OCI-M1 (cell line): Measurements from ENCODE around the gene EFEMP2.
"Not testable (repeated sequence)": the region's sequence is repeated elsewhere in the genome, so short reads cannot be mapped to it uniquely, and the experiment has no call there.

Experiments
- DNase-seq: peaks from one replicate; lab custom pipeline; 2025; lab: John Stamatoyannopoulos, UW

Gene EFEMP2

GRCh38 chr11:65854852-65855837 is 17.5 kb downstream of the EFEMP2 start:
- DNase-seq: no peak

- DNase-seq: no peak
These were observed 18.4 kb downstream of the EFEMP2 start for GRCh38 chr11:65854161-65854592.

- DNase-seq: no peak
These were observed 19.2 kb downstream of the EFEMP2 start for GRCh38 chr11:65853246-65853979.

GRCh38 chr11:65852508-65853245 is 19.9 kb downstream of the EFEMP2 start:
- no peak for DNase-seq

GRCh38 chr11:65851811-65852507 is 20.6 kb downstream of the EFEMP2 start:
- DNase-seq: no peak

GRCh38 chr11:65851083-65851579 is 21.5 kb downstream of the EFEMP2 start:
- DNase-seq: peak; percentile 52

GRCh38 chr11:65850217-65851082 is 22.1 kb downstream of the EFEMP2 start:
- DNase-seq: no peak

- no peak for DNase-seq
These were observed 22.8 kb downstream of the EFEMP2 start for GRCh38 chr11:65849771-65850216.

GRCh38 chr11:65849366-65849765 is 23.2 kb downstream of the EFEMP2 start:
- DNase-seq: no peak

GRCh38 chr11:65848693-65849092 is 23.9 kb downstream of the EFEMP2 start:
- DNase-seq: not testable (repeated sequence)

GRCh38 chr11:65847746-65848145 is 24.9 kb downstream of the EFEMP2 start:
- DNase-seq: no peak

- no peak for DNase-seq
These were observed 28.2 kb downstream of the EFEMP2 start for GRCh38 chr11:65844231-65844872.

- no peak for DNase-seq
These were observed 28.8 kb downstream of the EFEMP2 start for GRCh38 chr11:65843811-65844210.

- DNase-seq: no peak
These were observed 30.5 kb downstream of the EFEMP2 start for GRCh38 chr11:65842144-65842543.

- no peak for DNase-seq
These were observed 38.4 kb downstream of the EFEMP2 start for GRCh38 chr11:65834202-65834601.

GRCh38 chr11:65833297-65834030 is 39.1 kb downstream of the EFEMP2 start, which contains the start of gene SNX32:
SNX32 (plus strand) TSS chr11:65833963; CDS start chr11:65834066, 103 bp downstream.
- peak; percentile 96 for DNase-seq

GRCh38 chr11:65832231-65832630 is 40.4 kb downstream of the EFEMP2 start:
- DNase-seq: not testable (repeated sequence)

- DNase-seq: no peak
These were observed 43.1 kb downstream of the EFEMP2 start for GRCh38 chr11:65829459-65829858.
